ENCODE measurements around the gene ZNF654.

DNA sequence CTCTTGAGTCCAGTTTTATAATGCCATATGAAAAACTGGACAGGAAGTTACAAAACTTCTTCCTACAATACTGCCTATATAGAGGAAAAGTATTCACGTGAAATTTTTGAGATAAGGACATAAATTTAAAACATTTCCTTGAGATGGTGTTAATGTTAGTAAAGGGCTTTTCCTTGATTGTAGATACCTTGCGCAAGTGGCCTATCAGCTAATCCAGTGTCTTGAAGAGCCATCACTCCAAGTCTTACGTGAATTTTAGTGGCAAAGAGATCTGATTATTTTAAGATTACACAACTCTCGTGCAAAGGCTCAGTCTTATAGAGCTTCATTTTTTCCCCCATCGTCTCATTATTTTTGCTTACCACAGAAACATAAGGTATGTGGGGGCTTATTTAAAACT lies 109.1 kb downstream of the ZNF654 start:
- TF ChIP-seq, protein P1, sequence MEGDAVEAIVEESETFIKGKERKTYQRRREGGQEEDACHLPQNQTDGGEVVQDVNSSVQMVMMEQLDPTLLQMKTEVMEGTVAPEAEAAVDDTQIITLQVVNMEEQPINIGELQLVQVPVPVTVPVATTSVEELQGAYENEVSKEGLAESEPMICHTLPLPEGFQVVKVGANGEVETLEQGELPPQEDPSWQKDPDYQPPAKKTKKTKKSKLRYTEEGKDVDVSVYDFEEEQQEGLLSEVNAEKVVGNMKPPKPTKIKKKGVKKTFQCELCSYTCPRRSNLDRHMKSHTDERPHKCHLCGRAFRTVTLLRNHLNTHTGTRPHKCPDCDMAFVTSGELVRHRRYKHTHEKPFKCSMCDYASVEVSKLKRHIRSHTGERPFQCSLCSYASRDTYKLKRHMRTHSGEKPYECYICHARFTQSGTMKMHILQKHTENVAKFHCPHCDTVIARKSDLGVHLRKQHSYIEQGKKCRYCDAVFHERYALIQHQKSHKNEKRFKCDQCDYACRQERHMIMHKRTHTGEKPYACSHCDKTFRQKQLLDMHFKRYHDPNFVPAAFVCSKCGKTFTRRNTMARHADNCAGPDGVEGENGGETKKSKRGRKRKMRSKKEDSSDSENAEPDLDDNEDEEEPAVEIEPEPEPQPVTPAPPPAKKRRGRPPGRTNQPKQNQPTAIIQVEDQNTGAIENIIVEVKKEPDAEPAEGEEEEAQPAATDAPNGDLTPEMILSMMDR (IDR thresholded peaks at IDR 0.05): no peak
- TF ChIP-seq EZH2 (IDR thresholded peaks at IDR 0.05; ENCODE audit: borderline replicate concordance, insufficient read depth, low read depth, low read length, poor library complexity, severe bottlenecking): no peak
